HepG2 (cell line): Measurements from ENCODE around the gene FRAS1. TPM values are rescaled to one million over a fixed set of nuclear protein-coding genes. Genes with fewer than 3 reads are reported as not detected.

Source experiments
- ATAC-seq: fragments of 200-7000 bp; cut with Tn5 transposase; 3 replicates; pipeline ENCODE4 v1.9.1; 2020; ENCODE audit warnings: mild to moderate bottlenecking, moderate library complexity
- BruUV-seq: library from RNA; stranded (reverse); fragments of 400-500 nt; replicated peaks from 2 replicates; lab custom pipeline; 2021; lab: Mats Ljungman, UMichigan
- CTCF ChIA-PET: fragments of 300-600 bp; formaldehyde crosslinking; extraction: SDS; loops from one replicate; lab custom pipeline; 2021; ENCODE audit warnings: low total read pairs, inconsistent platforms, low intra/inter-chr PET ratio; lab: Yijun Ruan, JAX
- POLR2A ChIA-PET: fragments of 350-600 bp; sonication (Branson Sonifier 250); formaldehyde crosslinking; loops from one replicate; lab custom pipeline; 2020; ENCODE audit warnings: antibody characterized with exemption, inconsistent platforms; lab: Yijun Ruan, JAX
- DNase-seq: peaks from one replicate; pipeline ENCODE4 v3.0.0-alpha.2; 2015; ENCODE audit warnings: low spot score
- FAIRE-seq: peaks from 3 replicates; lab custom pipeline; 2011; peaks lifted over from hg19 to GRCh38; lab: Jason Lieb, UNC
- H2AFZ ChIP-seq: one replicate; pipeline ENCODE4 v1.6.1; 2011; ENCODE audit warnings: low read length, inconsistent platforms
- H3K27ac ChIP-seq: fragments of 300-600 bp; 3 replicates; pipeline ENCODE4 v1.8.0; 2011; ENCODE audit warnings: mixed run types, mild to moderate bottlenecking, mixed read lengths, low read length, inconsistent platforms; ENCODE audit not compliant: insufficient read depth; ENCODE audit errors: extremely low read length
- H3K27me3 ChIP-seq, 2 experiments: fragments of 200-600 bp in 1 of 2; 2 replicates in 1 of 2; 3 replicates in 1 of 2; pipeline versions ENCODE4 v1.6.0 to v1.8.0; 2011; ENCODE audit warnings: low read length in 2 of 2, mild to moderate bottlenecking in 2 of 2, moderate library complexity in 2 of 2, inconsistent platforms in 1 of 2; ENCODE audit not compliant: insufficient read depth in 2 of 2, control insufficient read depth in 1 of 2
- H3K36me3 ChIP-seq, 2 experiments: fragments of 200-600 bp in 1 of 2; replicated peaks in 1 of 2; 2 replicates in 1 of 2; 3 replicates in 1 of 2; pipeline versions ENCODE4 v1.5.1 to v1.8.0; 2011; ENCODE audit warnings: low read length in 2 of 2, inconsistent platforms in 1 of 2; ENCODE audit not compliant: insufficient read depth in 2 of 2, control insufficient read depth in 1 of 2
- H3K4me1 ChIP-seq: 2 replicates; pipeline ENCODE4 v1.5.1; 2012; ENCODE audit warnings: low read length, inconsistent platforms; ENCODE audit not compliant: insufficient read depth
- H3K4me2 ChIP-seq: 2 replicates; pipeline ENCODE4 v1.6.0; 2011; ENCODE audit warnings: low read depth, low read length, inconsistent platforms
- H3K4me3 ChIP-seq, 3 experiments: fragments of 200-600 bp in 1 of 3; sonication (generic), shearing (Covaris generic) in 1 of 3; replicated peaks in 1 of 3; 2 replicates each; pipeline ENCODE4 v1.5.1; 2011 to 2016; ENCODE audit warnings: low read length in 3 of 3, inconsistent platforms in 2 of 3, low read depth in 2 of 3, mild to moderate bottlenecking in 2 of 3, control low read depth in 1 of 3, mixed read lengths in 1 of 3; ENCODE audit not compliant: insufficient read depth in 1 of 3
- H3K79me2 ChIP-seq: one replicate; pipeline ENCODE4 v1.6.1; 2011; ENCODE audit warnings: low read length, inconsistent platforms; ENCODE audit not compliant: insufficient read depth
- H3K9ac ChIP-seq: 2 replicates; pipeline ENCODE4 v1.6.0; 2011; ENCODE audit warnings: mild to moderate bottlenecking, low read depth, low read length, inconsistent platforms; ENCODE audit not compliant: insufficient read depth
- H3K9me3 ChIP-seq: 2 replicates; pipeline ENCODE4 v1.5.1; 2012; ENCODE audit warnings: mild to moderate bottlenecking, low read length
- H4K20me1 ChIP-seq: 2 replicates; pipeline ENCODE4 v1.6.0; 2011; ENCODE audit warnings: inconsistent platforms, mild to moderate bottlenecking, low read length, moderate library complexity; ENCODE audit not compliant: insufficient read depth
- ATRX ChIP-seq: sonication (generic); formaldehyde crosslinking; IDR thresholded peaks from 2 replicates; pipeline ENCODE4 v1.4.0; 2020; ENCODE audit warnings: missing genetic modification reagents, borderline replicate concordance
- BCL6 ChIP-seq: IDR thresholded peaks from 2 replicates; pipeline ENCODE4 v1.6.1; 2016; ENCODE audit warnings: missing genetic modification reagents, missing compliant biosample characterization
- HOXA5 ChIP-seq: sonication (generic); formaldehyde crosslinking; IDR thresholded peaks from 2 replicates; pipeline ENCODE4 v1.4.0; 2020; ENCODE audit warnings: missing genetic modification reagents
- KLF11 ChIP-seq: IDR thresholded peaks from 2 replicates; pipeline ENCODE4 v1.6.1; 2016; ENCODE audit warnings: missing compliant biosample characterization
- RBM22 ChIP-seq: fragments of 200-400 bp; formaldehyde crosslinking; optimal IDR thresholded peaks from 2 replicates; pipeline ENCODE3; 2017; ENCODE audit warnings: mild to moderate bottlenecking, low read length, moderate library complexity
- RNF2 ChIP-seq: fragments of 450-650 bp; conservative IDR thresholded peaks from 2 replicates; pipeline ENCODE4 v1.6.1; 2016; ENCODE audit warnings: low read depth
- SCMH1 ChIP-seq: sonication (generic); formaldehyde crosslinking; IDR thresholded peaks from 2 replicates; pipeline ENCODE4 v1.9.0; 2021; ENCODE audit warnings: missing genetic modification reagents, mild to moderate bottlenecking, borderline replicate concordance
- TEAD2 ChIP-seq: sonication (generic); formaldehyde crosslinking; IDR thresholded peaks from 2 replicates; pipeline ENCODE4 v1.9.0; 2021; ENCODE audit warnings: missing genetic modification reagents
- TSC22D2 ChIP-seq: sonication (generic); formaldehyde crosslinking; IDR thresholded peaks from 2 replicates; pipeline ENCODE4 v1.5.1; 2020; ENCODE audit warnings: missing genetic modification reagents, mild to moderate bottlenecking, borderline replicate concordance
- ZBTB1 ChIP-seq: sonication (generic); formaldehyde crosslinking; IDR thresholded peaks from 2 replicates; pipeline ENCODE4 v1.4.0; 2020; ENCODE audit warnings: missing genetic modification reagents, borderline replicate concordance
- ZNF160 ChIP-seq: sonication (generic); formaldehyde crosslinking; IDR thresholded peaks from 2 replicates; pipeline ENCODE4 v1.8.0; 2022; ENCODE audit warnings: mild to moderate bottlenecking, inconsistent platforms, missing genetic modification reagents
- ZNF44 ChIP-seq: sonication (generic); formaldehyde crosslinking; IDR thresholded peaks from 2 replicates; pipeline ENCODE4 v1.5.1; 2020; ENCODE audit warnings: mild to moderate bottlenecking, missing genetic modification reagents
- ZNF746 ChIP-seq: sonication (generic); formaldehyde crosslinking; IDR thresholded peaks from 2 replicates; pipeline ENCODE4 v1.8.0; 2022; ENCODE audit warnings: mild to moderate bottlenecking, missing genetic modification reagents
- WGBS: methylation state at CpG from one replicate; pipeline ENCODE4 v1.1.6; 2017; ENCODE audit warnings: low lambda C conversion rate; 5-methylcytosine and 5-hydroxymethylcytosine counted together
- in situ Hi-C: cut with HindIII; loops from 2 replicates; pipeline ENCODE4 v1.10.0; 2017; ENCODE audit warnings: low pct_unique_long_range_greater_than_20kb; ENCODE audit not compliant: extremely low pct_ligation_motif_present
- intact Hi-C: fragments of 100-400 bp; cut with micrococcal nuclease; formaldehyde crosslinking; loops from one replicate; pipeline ENCODE4 v1.10.0; 2022; ENCODE audit not compliant: unreplicated experiment
- polyA plus RNA-seq, 8 experiments: library from polyadenylated mRNA; depleted of rRNA in 3 of 8; stranded (reverse) in 7 of 8; unstranded in 1 of 8; fragments of >200 nt; fragmentation: Illumina TruSeq in 4 of 8; extraction: Trizol in 4 of 8; gene quantifications; 2 replicates each; pipeline versions ENCODE4 v1.2.1 to v1.2.3, GENCODE V29; 2011 to 2016; ENCODE audit warnings: low read depth in 4 of 8, missing spikeins in 1 of 8, mixed read lengths in 1 of 8; ENCODE audit not compliant: insufficient read depth in 1 of 8
- total RNA-seq, 5 experiments: library from RNA; depleted of rRNA; stranded (reverse); fragments of >200 nt; fragmentation: Illumina TruSeq; extraction: Trizol; gene quantifications; 2 replicates each; pipeline ENCODE4 v1.2.3, GENCODE V29; 2016; ENCODE audit warnings: low read depth in 1 of 5

Gene FRAS1
- total and polyA plus RNA-seq, 2 of the 13 experiments (the other 11 are each of a cell fraction or from before 2014, with no cell fraction given): 22.5 to 31.6 TPM

- Histone ChIP-seq H2AFZ (no peak overlapping the region), H3K9ac (no peak overlapping the region), H3K9me3 (no peaks in the 10 kb centered on the region), H3K4me3 (no peak overlapping the region), H3K27me3 (no peaks in the 10 kb centered on the region), H4K20me1 (no peaks in the 10 kb centered on the region), H3K4me1 (no peaks in the 10 kb centered on the region), H3K27ac (no peak overlapping the region), H3K79me2 (no peaks in the 10 kb centered on the region)
- 96% methylated on average over 5 of the region's 5 CpGs for WGBS
- POLR2A ChIA-PET: no interaction called here
- FAIRE-seq: no peak
- in situ Hi-C loops: no loop called here
- TF ChIP-seq RNF2: no peak
- TF ChIP-seq ATRX (CRISPR knock-in tag): no peak
- TF ChIP-seq ZBTB1 (CRISPR knock-in tag): no peak
- no peak for TF ChIP-seq HOXA5 (CRISPR knock-in tag)
- no peak for TF ChIP-seq ZNF746 (CRISPR knock-in tag)
- TF ChIP-seq ZNF44 (CRISPR knock-in tag): no peak
- TF ChIP-seq TEAD2 (CRISPR knock-in tag): no peak
- no peak for TF ChIP-seq KLF11 (CRISPR knock-in tag)
- TF ChIP-seq ZNF160 (CRISPR knock-in tag): no peak
- no peak for TF ChIP-seq SCMH1 (CRISPR knock-in tag)
- TF ChIP-seq, all 625 proteins: peak for 0
- H3K4me2 ChIP-seq: no peak overlapping the region
- BruUV-seq: no TSS peak
- intact Hi-C loops: no loop called here
- H3K36me3 ChIP-seq: peaks cover 15 to 67% of the 10 kb centered on the region in 2 experiments
- no peak for DNase-seq
- no peak for ATAC-seq
- CTCF ChIA-PET: no interaction called here
Measured at GRCh38 chr4:78342125-78342524, 285.0 kb downstream of the FRAS1 start.

GRCh38 chr4:78343682-78344081, 286.6 kb downstream of the FRAS1 start:
- peaks cover 10 to 53% of the 10 kb centered on the region in 2 experiments for H3K36me3 ChIP-seq
- H3K4me1 ChIP-seq: no peaks in the 10 kb centered on the region
- POLR2A ChIA-PET: no interaction called here
- no peak for ATAC-seq
- in situ Hi-C loops (no loop called here), intact Hi-C loops (no loop called here)
- DNase-seq: no peak
- TF ChIP-seq BCL6 (CRISPR knock-in tag): no peak
- TF ChIP-seq RBM22: peak; percentile 87
- TF ChIP-seq TSC22D2: no peak
- no peaks in the 10 kb centered on the region for H3K27me3 ChIP-seq
- no peaks in the 10 kb centered on the region for H3K9me3 ChIP-seq
- BruUV-seq: no TSS peak
- WGBS: 100% methylated on average over 1 of the region's 3 CpGs
- H3K27ac ChIP-seq: no peak overlapping the region
- H3K4me3 ChIP-seq: no peak overlapping the region
- H4K20me1 ChIP-seq: no peaks in the 10 kb centered on the region
- no peak for FAIRE-seq
- no peak overlapping the region for H3K9ac ChIP-seq
- no peak overlapping the region for H2AFZ ChIP-seq
- CTCF ChIA-PET: no interaction called here
- H3K79me2 ChIP-seq: no peaks in the 10 kb centered on the region
- H3K4me2 ChIP-seq: no peak overlapping the region
